Loucy (cell line): ENCODE data around the gene LOXL1.

Source experiments
- H2AFZ ChIP-seq: fragments of 200-600 bp; sonication (generic); 2 replicates; pipeline ENCODE4 v1.6.0; 2016; ENCODE audit warnings: antibody characterized with exemption, mild to moderate bottlenecking, low read length, moderate library complexity
- H3F3A ChIP-seq: fragments of 200-600 bp; 2 replicates; pipeline ENCODE4 v1.6.0; 2016; ENCODE audit warnings: antibody characterized with exemption, low read depth, mild to moderate bottlenecking
- H3K27me3 ChIP-seq: fragments of 200-600 bp; sonication (generic); 2 replicates; pipeline ENCODE4 v1.6.1; 2014; ENCODE audit warnings: low read length, mild to moderate bottlenecking; ENCODE audit not compliant: insufficient read depth, poor library complexity, severe bottlenecking
- H3K36me3 ChIP-seq: fragments of 200-600 bp; sonication (generic); 2 replicates; pipeline ENCODE4 v1.6.1; 2016; ENCODE audit warnings: low read length; ENCODE audit not compliant: insufficient read depth
- H3K4me1 ChIP-seq: fragments of 200-600 bp; sonication (generic); 2 replicates; pipeline ENCODE4 v1.5.1; 2014; ENCODE audit warnings: low read length, mild to moderate bottlenecking; ENCODE audit not compliant: insufficient read depth, poor library complexity, severe bottlenecking
- H3K4me2 ChIP-seq: fragments of 200-600 bp; sonication (generic); 2 replicates; pipeline ENCODE4 v1.6.0; 2014; ENCODE audit warnings: antibody characterized with exemption, low read length, low read depth, mild to moderate bottlenecking; ENCODE audit not compliant: poor library complexity, severe bottlenecking
- H3K4me3 ChIP-seq: fragments of 200-600 bp; sonication (generic); 2 replicates; pipeline ENCODE4 v1.5.1; 2014; ENCODE audit warnings: low read length, mild to moderate bottlenecking, mixed read lengths; ENCODE audit not compliant: poor library complexity, severe bottlenecking
- H3K79me2 ChIP-seq: fragments of 200-600 bp; sonication (generic); 2 replicates; pipeline ENCODE4 v1.6.1; 2014; ENCODE audit warnings: low read length; ENCODE audit not compliant: insufficient read depth
- H3K9ac ChIP-seq: fragments of 200-600 bp; sonication (generic); 2 replicates; pipeline ENCODE4 v1.6.0; 2014; ENCODE audit warnings: mild to moderate bottlenecking, low read depth, low read length, moderate library complexity; ENCODE audit not compliant: poor library complexity, severe bottlenecking
- H3K9me2 ChIP-seq: fragments of 200-600 bp; sonication (generic); replicated peaks from 2 replicates; pipeline ENCODE4 v1.6.1; 2016; ENCODE audit warnings: low read depth, low read length, mixed read lengths
- H3K9me3 ChIP-seq: fragments of 200-600 bp; sonication (generic); 2 replicates; pipeline ENCODE4 v1.6.1; 2014; ENCODE audit warnings: mild to moderate bottlenecking, antibody characterized with exemption, low read length, low read depth; ENCODE audit not compliant: insufficient read depth
- H4K20me1 ChIP-seq: fragments of 200-600 bp; sonication (generic); 2 replicates; pipeline ENCODE4 v1.6.0; 2014; ENCODE audit warnings: antibody characterized with exemption, low read length, mild to moderate bottlenecking; ENCODE audit not compliant: insufficient read depth, poor library complexity, severe bottlenecking
- CTCF ChIP-seq: fragments of 200-600 bp; sonication (generic); conservative IDR thresholded peaks from 2 replicates; pipeline ENCODE4 v1.5.1; 2014; ENCODE audit warnings: mild to moderate bottlenecking, antibody characterized with exemption, low read length
- EZH2phosphoT487 ChIP-seq: fragments of 200-600 bp; IDR thresholded peaks from 2 replicates; pipeline ENCODE4 v1.6.1; 2018; ENCODE audit warnings: antibody characterized with exemption, mild to moderate bottlenecking, moderate library complexity, borderline replicate concordance

The LOXL1 gene

GRCh38 chr15:73957276-73957675 is 31.0 kb downstream of the LOXL1 start:
- no peak overlapping the region for H3K4me2 ChIP-seq
- H3K9me2 ChIP-seq: no peaks in the 10 kb centered on the region
- no peaks in the 10 kb centered on the region for H3K27me3 ChIP-seq
- H3K4me1 ChIP-seq: peaks cover 35% of the 10 kb centered on the region
- no peak overlapping the region for H2AFZ ChIP-seq
- no peak overlapping the region for H3K9ac ChIP-seq
- 0 out of 2 replicates have a peak, but pooled peaks cover 2% of the 10 kb centered on the region for H3F3A ChIP-seq
- no peak for TF ChIP-seq CTCF
- no peaks in the 10 kb centered on the region for H3K79me2 ChIP-seq
- no peak overlapping the region for H3K4me3 ChIP-seq
- H3K9me3 ChIP-seq: no peaks in the 10 kb centered on the region
- no peaks in the 10 kb centered on the region for H4K20me1 ChIP-seq
- no peaks in the 10 kb centered on the region for H3K36me3 ChIP-seq

GRCh38 chr15:73957785-73958184 is 31.5 kb downstream of the LOXL1 start:
- no peak for TF ChIP-seq CTCF
- no peak overlapping the region for H3K4me2 ChIP-seq
- H3K36me3 ChIP-seq: no peaks in the 10 kb centered on the region
- H3K4me3 ChIP-seq: no peak overlapping the region
- no peaks in the 10 kb centered on the region for H3K79me2 ChIP-seq
- H3K4me1 ChIP-seq: peaks cover 33% of the 10 kb centered on the region
- no peaks in the 10 kb centered on the region for H4K20me1 ChIP-seq
- H2AFZ ChIP-seq: no peak overlapping the region
- no peaks in the 10 kb centered on the region for H3K9me3 ChIP-seq
- H3K9me2 ChIP-seq: no peaks in the 10 kb centered on the region
- H3K27me3 ChIP-seq: no peaks in the 10 kb centered on the region
- H3K9ac ChIP-seq: no peak overlapping the region
- 0 out of 2 replicates have a peak, but pooled peaks cover 2% of the 10 kb centered on the region for H3F3A ChIP-seq

GRCh38 chr15:73959012-73959581 is 32.8 kb downstream of the LOXL1 start:
- peak; percentile 43 for TF ChIP-seq CTCF
- TF ChIP-seq EZH2phosphoT487: no peak
- peak overlapping the region; percentile 58 for H3K4me2 ChIP-seq
- H2AFZ ChIP-seq: no peak overlapping the region
- no peaks in the 10 kb centered on the region for H3K9me2 ChIP-seq
- no peaks in the 10 kb centered on the region for H3K27me3 ChIP-seq
- H3K9me3 ChIP-seq: no peaks in the 10 kb centered on the region
- H3K9ac ChIP-seq: peak overlapping the region; percentile 33
- H3K79me2 ChIP-seq: no peaks in the 10 kb centered on the region
- no peaks in the 10 kb centered on the region for H3K36me3 ChIP-seq
- H4K20me1 ChIP-seq: no peaks in the 10 kb centered on the region
- peaks cover 33% of the 10 kb centered on the region for H3K4me1 ChIP-seq
- H3F3A ChIP-seq: 0 out of 2 replicates have a peak, but pooled peaks cover 2% of the 10 kb centered on the region
- peak overlapping the region; percentile 41 for H3K4me3 ChIP-seq
